HepG2 (cell line): ENCODE measurements around the gene SRF. TPM values are rescaled to one million over a fixed set of nuclear protein-coding genes. Genes with fewer than 3 reads are reported as not detected.
A peak's percentile ranks its signal among the peaks of the same experiment; 100 is the strongest.

Experiments used
- GABPA ChIP-seq, 2 experiments: IDR thresholded peaks; 2 replicates each; pipeline ENCODE4 v1.6.1; 2011 to 2016; ENCODE audit warnings: low read depth in 2 of 2, low read length in 1 of 2, missing biosample characterization in 1 of 2, missing genetic modification characterization in 1 of 2
- MAFG ChIP-seq: sonication (generic); formaldehyde crosslinking; IDR thresholded peaks from 2 replicates; pipeline ENCODE4 v1.5.1; 2020; ENCODE audit warnings: mild to moderate bottlenecking, missing genetic modification reagents
- PRPF4 ChIP-seq: fragments of 200-400 bp; formaldehyde crosslinking; IDR thresholded peaks from 2 replicates; pipeline ENCODE4 v1.6.1; 2016; ENCODE audit warnings: low read length, low read depth; ENCODE audit not compliant: poor library complexity, severe bottlenecking
- PTBP1 ChIP-seq: fragments of 200-400 bp; formaldehyde crosslinking; IDR thresholded peaks from 2 replicates; pipeline ENCODE4 v1.6.1; 2018; ENCODE audit warnings: low read length, low read depth; ENCODE audit not compliant: poor library complexity, severe bottlenecking
- RBAK ChIP-seq: sonication (generic); formaldehyde crosslinking; IDR thresholded peaks from 2 replicates; pipeline ENCODE4 v1.5.1; 2020; ENCODE audit warnings: mild to moderate bottlenecking, missing genetic modification reagents
- REPIN1 ChIP-seq: sonication (generic); formaldehyde crosslinking; IDR thresholded peaks from 2 replicates; pipeline ENCODE4 v1.8.0; 2022; ENCODE audit warnings: missing genetic modification reagents, low read depth, mild to moderate bottlenecking, borderline replicate concordance
- RFX3 ChIP-seq: IDR thresholded peaks from 2 replicates; pipeline ENCODE4 v1.6.1; 2016; ENCODE audit warnings: missing biosample characterization, missing genetic modification reagents
- SOX5 ChIP-seq: IDR thresholded peaks from 2 replicates; pipeline ENCODE4 v1.6.1; 2016; ENCODE audit warnings: borderline replicate concordance
- SSRP1 ChIP-seq: IDR thresholded peaks from 2 replicates; pipeline ENCODE4 v1.6.1; 2016; ENCODE audit warnings: control low read depth
- TCF12 ChIP-seq, 2 experiments: fragments of 450-650 bp in 1 of 2; sonication (generic) in 1 of 2; formaldehyde crosslinking in 1 of 2; IDR thresholded peaks; 2 replicates each; pipeline versions ENCODE4 v1.6.1 to v1.8.0; 2017 to 2022; ENCODE audit warnings: antibody characterized with exemption in 1 of 2, mild to moderate bottlenecking in 1 of 2, missing genetic modification reagents in 1 of 2, moderate library complexity in 1 of 2
- THAP8 ChIP-seq: sonication (generic); formaldehyde crosslinking; IDR thresholded peaks from 2 replicates; pipeline ENCODE4 v1.5.1; 2020; ENCODE audit warnings: missing genetic modification reagents, mild to moderate bottlenecking, borderline replicate concordance
- ZBTB10 ChIP-seq: sonication (generic); formaldehyde crosslinking; IDR thresholded peaks from 2 replicates; pipeline ENCODE4 v1.4.0; 2020; ENCODE audit warnings: missing genetic modification reagents, borderline replicate concordance
- ZNF143 ChIP-seq: sonication (generic); formaldehyde crosslinking; IDR thresholded peaks from 2 replicates; pipeline ENCODE4 v1.4.0; 2020; ENCODE audit warnings: missing genetic modification reagents
- ZNF281 ChIP-seq: sonication (generic); formaldehyde crosslinking; IDR thresholded peaks from 2 replicates; pipeline ENCODE4 v1.4.0; 2020; ENCODE audit warnings: missing genetic modification reagents, borderline replicate concordance
- ZNF546 ChIP-seq: sonication (generic); formaldehyde crosslinking; conservative IDR thresholded peaks from 2 replicates; pipeline ENCODE4 v1.8.1; 2023; ENCODE audit warnings: mild to moderate bottlenecking, missing genetic modification reagents
- ZNF564 ChIP-seq: sonication (generic); formaldehyde crosslinking; IDR thresholded peaks from 2 replicates; pipeline ENCODE4 v1.8.1; 2023; ENCODE audit warnings: mild to moderate bottlenecking, missing genetic modification reagents
- ZNF614 ChIP-seq: IDR thresholded peaks from 2 replicates; pipeline ENCODE4 v1.6.1; 2018; ENCODE audit warnings: missing biosample characterization, missing genetic modification reagents, inconsistent platforms, borderline replicate concordance
- ZXDC ChIP-seq: sonication (generic); formaldehyde crosslinking; IDR thresholded peaks from 2 replicates; pipeline ENCODE4 v1.5.0; 2020; ENCODE audit warnings: mild to moderate bottlenecking, missing genetic modification reagents
- polyA plus RNA-seq, 8 experiments: library from polyadenylated mRNA; depleted of rRNA in 3 of 8; stranded (reverse) in 7 of 8; unstranded in 1 of 8; fragments of >200 nt; fragmentation: Illumina TruSeq in 4 of 8; extraction: Trizol in 4 of 8; gene quantifications; 2 replicates each; pipeline versions ENCODE4 v1.2.1 to v1.2.3, GENCODE V29; 2011 to 2016; ENCODE audit warnings: low read depth in 4 of 8, missing spikeins in 1 of 8, mixed read lengths in 1 of 8; ENCODE audit not compliant: insufficient read depth in 1 of 8
- total RNA-seq, 5 experiments: library from RNA; depleted of rRNA; stranded (reverse); fragments of >200 nt; fragmentation: Illumina TruSeq; extraction: Trizol; gene quantifications; 2 replicates each; pipeline ENCODE4 v1.2.3, GENCODE V29; 2016; ENCODE audit warnings: low read depth in 1 of 5

Gene SRF
- total and polyA plus RNA-seq, 2 of the 13 experiments (the other 11 are each of a cell fraction or from before 2014, with no cell fraction given), result 25.5 to 44.1 TPM

DNA sequence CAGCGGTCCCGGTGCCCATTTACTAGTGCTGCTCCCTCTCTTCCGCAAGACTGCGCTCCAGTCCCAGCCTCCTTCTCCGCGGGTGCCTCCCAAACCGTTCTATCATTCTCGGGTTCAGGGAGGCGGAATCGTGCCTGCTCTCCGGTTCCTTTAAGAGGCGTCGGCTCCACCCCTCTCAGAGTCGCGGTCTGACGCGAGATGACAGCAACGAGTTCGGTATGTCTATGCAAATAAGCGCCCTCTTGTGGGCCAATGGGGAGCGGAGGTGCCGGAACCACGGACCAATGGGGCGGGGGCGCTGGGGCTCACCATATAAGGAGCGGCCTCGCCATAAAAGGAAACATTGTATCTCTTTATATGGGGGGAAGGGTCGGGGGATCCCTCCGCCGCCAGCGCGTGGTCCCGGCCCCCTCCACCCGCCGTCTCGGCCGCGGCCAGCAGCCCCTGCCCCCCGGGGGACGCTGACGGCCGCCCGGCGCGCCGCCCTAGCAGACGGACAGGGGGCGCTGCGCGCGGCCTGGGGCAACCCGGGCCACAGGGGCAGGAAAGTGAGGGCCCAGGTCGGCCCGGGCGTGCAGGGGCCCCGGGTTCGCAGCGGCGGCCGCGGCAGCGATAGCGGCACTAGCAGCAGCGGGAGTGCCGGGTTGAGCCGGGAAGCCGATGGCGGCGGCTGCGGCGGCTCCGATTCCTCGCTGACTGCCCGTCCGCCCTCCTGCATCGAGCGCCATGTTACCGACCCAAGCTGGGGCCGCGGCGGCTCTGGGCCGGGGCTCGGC is at the start of gene SRF (continued):
- 0 out of 2 replicates have a peak, but pooled peaks have one; percentile 8 for TF ChIP-seq ZNF614 (CRISPR knock-in tag)
- TF ChIP-seq THAP8 (CRISPR knock-in tag), result no peak; the same call in 1 of the 2 replicates
- peak; percentile 97 for TF ChIP-seq ZNF281 (CRISPR knock-in tag)
- TF ChIP-seq PRPF4, result no peak
- no peak for TF ChIP-seq SSRP1 (CRISPR knock-in tag)
- TF ChIP-seq ZNF143 (CRISPR knock-in tag), result no peak
- no peak for TF ChIP-seq RFX3
- TF ChIP-seq ZNF546 (CRISPR knock-in tag), result peak; percentile 67; the same call in 1 of the 2 replicates
- peak; percentile 77 for TF ChIP-seq ZBTB10 (CRISPR knock-in tag)
- no peak for TF ChIP-seq PTBP1
- no peak for TF ChIP-seq TCF12 (IDR thresholded peaks at IDR 0.05)
- no peak; the same call in none of the 2 replicates for TF ChIP-seq TCF12 (CRISPR knock-in tag; IDR thresholded peaks at IDR 0.05)
- TF ChIP-seq RBAK (CRISPR knock-in tag), result no peak
- no peak for TF ChIP-seq MAFG (CRISPR knock-in tag)
- peak; percentile 75; the same call in 1 of the 2 replicates for TF ChIP-seq REPIN1
- TF ChIP-seq ZNF564 (CRISPR knock-in tag), result no peak
- TF ChIP-seq GABPA (IDR thresholded peaks at IDR 0.05; ENCODE audit: low read depth, low read length), result no peak
- TF ChIP-seq GABPA (CRISPR knock-in tag; IDR thresholded peaks at IDR 0.05; ENCODE audit: low read depth), result peak; percentile 39; the same call in 1 of the 2 replicates
- TF ChIP-seq SOX5, result peak; percentile 40
- TF ChIP-seq ZXDC, result peak; percentile 85
